GM19099 (cell line): ENCODE data around the gene SLC43A2.

Source experiments
- POLR2A ChIP-seq: IDR thresholded peaks from 3 replicates; pipeline ENCODE4 v1.6.1; 2011; ENCODE audit warnings: low read depth; ENCODE audit not compliant: insufficient read length; ENCODE audit errors: extremely low read depth

Gene SLC43A2

DNA sequence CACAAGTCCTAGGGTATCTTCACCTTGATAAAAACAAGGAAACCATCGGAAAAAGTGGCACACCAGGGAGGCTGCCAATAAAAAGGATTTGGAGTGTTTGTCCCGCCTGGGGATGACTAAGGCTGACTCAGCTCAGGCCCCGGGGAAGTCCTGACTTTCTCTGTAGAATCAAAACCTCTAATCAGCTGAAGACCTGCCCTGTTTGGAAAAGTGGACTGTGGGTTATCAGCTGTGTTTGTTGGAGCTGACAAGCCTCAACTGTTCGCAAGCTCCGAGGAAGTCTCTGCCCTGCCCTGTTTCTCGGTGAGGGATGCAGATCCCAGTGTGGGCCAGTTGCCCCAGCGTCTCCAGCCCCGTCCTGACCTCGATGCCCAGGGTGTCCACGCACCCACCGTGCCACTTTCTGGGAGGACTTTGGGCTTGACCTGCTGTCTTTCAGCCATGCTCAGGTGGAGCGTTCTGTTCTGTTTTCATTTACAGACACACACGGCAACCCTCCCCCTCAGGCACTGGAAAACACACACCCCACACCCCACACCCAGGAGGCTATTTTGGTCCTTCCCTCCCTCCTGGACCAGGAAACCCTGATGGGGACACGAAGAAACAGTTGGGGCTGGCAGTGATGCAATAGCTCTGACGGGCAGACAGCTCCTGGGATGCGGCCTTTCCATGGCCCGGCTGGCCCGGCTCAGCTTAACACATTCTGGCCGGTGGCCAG is 38.4 kb downstream of the SLC43A2 start:
- no peak for TF ChIP-seq POLR2A

DNA sequence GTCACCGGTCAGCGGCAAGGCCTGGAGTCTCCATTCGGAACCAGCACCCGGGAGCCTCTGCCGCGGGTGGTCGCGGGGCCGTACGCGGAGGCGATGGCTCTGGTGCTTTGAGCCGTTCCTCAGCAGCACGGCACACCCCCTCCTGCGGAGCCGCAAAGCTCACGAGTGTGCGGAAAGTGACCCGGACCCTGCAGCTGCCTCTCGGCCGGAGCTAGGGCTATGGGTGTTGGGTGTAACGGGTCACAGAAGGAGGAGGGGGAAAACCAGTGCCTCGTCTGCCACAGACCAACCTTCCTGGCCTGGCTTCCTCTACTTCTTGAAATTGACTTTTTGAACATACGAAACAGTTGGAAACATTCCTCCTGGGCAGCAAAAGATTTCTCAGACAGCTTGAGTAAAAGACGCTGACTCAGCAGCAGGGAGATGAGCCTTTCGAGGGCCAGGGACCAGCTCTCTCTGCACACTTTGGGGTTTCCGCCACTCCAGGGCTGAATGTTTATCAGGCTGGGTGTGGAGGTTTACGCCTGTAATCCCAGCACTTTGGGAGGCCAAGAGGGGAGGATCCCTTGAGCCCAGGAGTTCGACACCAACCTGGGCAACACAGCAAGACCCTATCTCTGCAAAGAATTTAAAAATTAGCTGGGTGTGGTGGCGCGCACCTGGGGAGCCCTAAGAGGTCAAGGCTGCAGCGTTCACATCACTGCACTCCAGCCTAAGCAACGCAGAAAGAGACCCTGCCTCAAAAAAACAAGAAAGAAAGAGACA is 39.6 kb downstream of the SLC43A2 start:
- TF ChIP-seq POLR2A, result no peak

DNA sequence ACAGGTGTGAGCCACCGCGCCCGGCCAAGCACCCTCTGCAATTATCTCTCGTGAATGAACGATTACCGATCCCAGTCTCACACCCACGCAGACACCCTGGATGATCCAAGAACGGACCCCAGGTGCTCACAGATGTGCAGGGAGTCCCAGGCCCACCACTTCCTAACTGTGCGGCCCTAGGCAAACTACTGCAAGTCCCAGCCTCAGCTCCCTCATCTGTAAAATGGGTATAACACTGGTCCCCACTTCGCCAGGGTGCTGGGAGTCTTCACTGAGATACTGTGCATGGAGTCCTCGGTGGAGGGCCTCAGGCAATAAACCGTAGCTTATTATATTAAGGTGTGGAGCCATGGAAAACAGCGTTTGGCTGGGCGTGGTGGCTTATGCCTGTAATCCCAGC is 44.5 kb downstream of the SLC43A2 start:
- no peak for TF ChIP-seq POLR2A

DNA sequence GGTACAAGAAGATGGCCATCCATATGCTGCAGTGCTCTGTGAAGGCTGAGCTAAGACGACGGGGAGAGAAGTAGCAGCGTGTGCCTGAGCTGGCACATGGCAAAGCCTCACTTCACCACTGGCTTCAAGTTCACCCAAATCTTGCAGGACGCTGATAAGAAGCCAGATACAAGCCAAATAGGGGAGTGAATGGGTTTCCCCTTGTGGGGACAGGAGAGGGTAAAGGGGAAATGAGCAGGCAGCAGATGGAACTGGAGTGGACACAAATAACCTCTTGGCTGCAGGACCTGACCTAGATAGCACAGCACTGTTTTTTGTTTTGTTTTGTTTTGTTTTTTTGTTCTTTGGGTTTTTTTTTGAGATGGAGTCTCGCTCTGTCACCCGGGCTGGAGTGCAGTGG is 45.1 kb downstream of the SLC43A2 start:
- TF ChIP-seq POLR2A, result no peak

DNA sequence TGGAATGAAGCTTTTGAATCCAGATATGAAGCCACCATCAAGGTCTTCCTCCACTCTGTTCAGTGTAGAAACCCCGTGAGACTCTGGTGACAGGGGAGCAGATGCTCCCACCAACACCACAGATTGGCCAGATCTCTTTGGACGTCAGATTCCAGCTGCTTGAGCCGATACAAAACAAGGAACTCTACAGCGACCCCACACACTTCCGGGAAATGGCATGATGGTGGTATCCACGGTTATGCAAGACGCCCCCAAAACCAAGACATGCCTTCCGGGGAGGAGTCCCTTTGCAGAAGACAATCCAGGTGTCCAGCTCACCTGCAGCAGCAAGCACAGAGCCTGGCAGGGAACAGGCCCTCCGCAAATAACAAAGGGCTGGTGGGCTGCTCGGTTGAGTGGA is 46.3 kb downstream of the SLC43A2 start:
- no peak for TF ChIP-seq POLR2A

- no peak for TF ChIP-seq POLR2A
Observed at GRCh38 chr17:1580979-1581676, 47.5 kb downstream of the SLC43A2 start.

- no peak for TF ChIP-seq POLR2A
Observed at GRCh38 chr17:1578029-1578428, 50.6 kb downstream of the SLC43A2 start.

DNA sequence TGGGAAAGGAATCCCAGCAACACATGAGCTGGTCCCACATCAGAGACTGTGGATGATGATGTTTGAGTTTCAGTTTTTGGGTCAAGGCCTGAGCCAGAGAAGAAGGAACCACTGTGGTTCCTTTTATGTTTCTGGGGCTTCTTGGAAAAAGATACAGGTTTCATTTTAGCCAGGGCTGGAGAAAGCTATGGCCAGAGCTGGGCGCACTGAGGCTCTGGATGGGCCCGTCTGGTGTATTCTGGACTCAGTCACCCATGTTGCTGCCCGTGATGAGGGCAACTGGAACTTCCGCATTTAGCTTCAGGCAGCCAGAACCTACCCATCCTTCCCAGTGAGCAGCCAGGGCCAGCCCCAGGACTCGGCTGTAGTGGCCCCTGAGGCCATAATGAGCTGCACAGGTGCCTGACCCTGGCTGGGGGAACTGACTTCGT is 51.0 kb downstream of the SLC43A2 start:
- TF ChIP-seq POLR2A, result no peak

GRCh38 chr17:1577182-1577581 is 51.5 kb downstream of the SLC43A2 start:
- no peak for TF ChIP-seq POLR2A

DNA sequence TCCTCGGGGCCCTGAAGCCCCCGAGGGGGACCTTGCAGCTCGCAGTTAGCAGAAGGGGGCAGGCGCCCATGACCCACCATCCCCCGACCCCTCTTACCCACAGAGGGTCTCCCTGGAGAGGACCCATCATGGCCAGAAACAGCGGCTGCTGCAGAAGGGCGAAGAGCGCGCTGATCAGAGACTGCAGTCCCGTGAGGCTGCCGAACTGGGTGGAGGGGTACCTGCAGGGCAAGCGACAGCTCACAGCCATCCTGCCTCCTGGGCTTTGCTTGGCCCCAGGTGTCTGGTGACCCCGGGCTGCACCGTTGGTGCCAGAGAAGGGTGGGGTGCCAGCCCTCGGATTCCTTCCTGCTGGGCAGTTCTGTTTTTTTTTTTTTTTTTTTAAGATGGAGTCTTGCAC is 52.1 kb downstream of the SLC43A2 start:
- TF ChIP-seq POLR2A, result no peak

DNA sequence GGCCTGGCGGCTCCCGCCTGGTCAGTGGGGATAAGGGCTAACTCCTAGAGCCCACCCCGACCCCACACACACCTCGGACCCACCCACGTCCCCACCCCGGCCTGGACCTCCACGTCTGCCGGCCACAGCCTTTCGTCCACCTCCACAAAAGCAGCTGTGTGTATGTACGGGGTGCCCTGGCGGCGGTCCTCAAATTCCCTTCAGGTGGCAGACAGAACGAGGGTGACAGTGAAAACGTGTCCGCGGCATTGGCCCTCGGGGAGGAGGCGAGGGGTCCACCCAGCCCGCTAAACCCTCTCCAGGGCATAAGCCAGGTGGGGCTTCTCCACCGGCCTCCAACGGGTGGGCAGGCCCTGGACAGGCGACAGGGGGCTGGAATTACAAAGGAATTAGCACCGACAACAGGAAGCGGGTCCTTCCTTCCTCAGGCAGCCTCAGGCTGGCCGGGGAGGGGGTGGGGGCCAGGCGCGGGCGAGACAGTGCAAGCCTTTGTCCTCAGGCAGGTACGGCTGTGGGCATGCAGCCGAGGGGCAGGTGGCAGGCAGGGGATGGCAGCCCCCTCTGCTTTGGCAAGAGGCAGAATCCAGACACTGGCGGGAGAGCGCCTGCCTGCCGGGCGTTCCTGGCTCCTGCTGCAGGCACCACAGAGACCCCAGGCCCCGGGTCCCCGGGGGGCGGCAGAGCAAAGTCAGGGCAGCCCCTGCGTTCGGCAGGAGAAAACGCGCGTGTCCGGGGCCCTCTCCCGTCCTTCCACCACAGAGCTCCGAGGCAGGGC is 53.8 kb downstream of the SLC43A2 start:
- no peak for TF ChIP-seq POLR2A

GRCh38 chr17:1573932-1574696 is 54.5 kb downstream of the SLC43A2 start:
- no peak for TF ChIP-seq POLR2A

DNA sequence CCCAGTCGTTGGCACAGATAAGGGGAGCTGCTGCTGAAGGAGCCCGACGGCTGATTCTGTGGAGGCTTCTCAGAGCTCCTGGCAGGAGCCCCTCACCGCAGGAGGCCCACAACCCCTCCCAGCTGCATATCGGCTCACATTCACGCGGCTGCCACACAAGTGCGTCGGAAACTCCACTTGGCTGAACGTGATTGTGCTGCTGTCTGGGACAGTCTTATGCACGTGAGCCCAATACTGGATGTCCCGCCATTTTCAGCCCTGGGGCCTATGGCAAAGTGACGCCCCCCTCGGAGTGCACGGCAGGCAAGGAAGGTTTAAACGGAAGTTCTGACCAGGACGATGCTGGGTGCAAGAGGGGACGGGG is 57.3 kb downstream of the SLC43A2 start:
- no peak for TF ChIP-seq POLR2A

GRCh38 chr17:1568950-1569810 is 59.5 kb downstream of the SLC43A2 start:
- no peak for TF ChIP-seq POLR2A
